H1 (cell line): ENCODE results near the gene FAT2. TPM values are rescaled to one million over a fixed set of nuclear protein-coding genes. Genes with fewer than 3 reads are reported as not detected.

Experiments
- CTCF ChIA-PET: fragments of 300-600 bp; sonication (Branson Sonifier 250); formaldehyde crosslinking; loops from one replicate; lab custom pipeline; 2021; ENCODE audit not compliant: partially characterized antibody; lab: Charles Lee
- POLR2A ChIA-PET: fragments of 300-600 bp; sonication (Branson Sonifier 250); formaldehyde crosslinking; loops from one replicate; lab custom pipeline; 2021; ENCODE audit warnings: inconsistent platforms; ENCODE audit not compliant: partially characterized antibody; lab: Charles Lee
- DNase-seq, 2 experiments: peaks; one replicate each; pipeline versions ENCODE4 v3.0.0 to v3.0.0-alpha.2; 2010 to 2022; ENCODE audit warnings: low spot score in 2 of 2, low read depth in 1 of 2, mixed read lengths in 1 of 2
- FAIRE-seq: peaks from 2 replicates; lab custom pipeline; 2011; peaks lifted over from hg19 to GRCh38; lab: Jason Lieb, UNC
- H2AFZ ChIP-seq: 2 replicates; pipeline ENCODE4 v1.8.1; 2012; ENCODE audit warnings: low read length, inconsistent platforms
- H2AK5ac ChIP-seq: 2 replicates; pipeline ENCODE4 v1.6.1; 2013; ENCODE audit warnings: low read depth, low read length
- H2BK120ac ChIP-seq: replicated peaks from 2 replicates; pipeline ENCODE3; 2013; ENCODE audit warnings: low read depth, low read length, inconsistent platforms
- H2BK12ac ChIP-seq: 2 replicates; pipeline ENCODE4 v1.6.1; 2013; ENCODE audit warnings: low read depth, low read length
- H2BK15ac ChIP-seq: 2 replicates; pipeline ENCODE4 v1.6.1; 2013; ENCODE audit warnings: low read length
- H2BK20ac ChIP-seq: 2 replicates; pipeline ENCODE4 v1.6.1; 2013; ENCODE audit warnings: low read length
- H2BK5ac ChIP-seq: 2 replicates; pipeline ENCODE4 v1.6.1; 2013; ENCODE audit warnings: low read depth, low read length
- H3K14ac ChIP-seq: 2 replicates; pipeline ENCODE4 v1.6.1; 2013; ENCODE audit warnings: inconsistent platforms; ENCODE audit not compliant: insufficient read length
- H3K18ac ChIP-seq: 2 replicates; pipeline ENCODE4 v1.6.1; 2013; ENCODE audit warnings: low read length; ENCODE audit errors: extremely low read depth
- H3K23ac ChIP-seq: 2 replicates; pipeline ENCODE4 v1.6.1; 2013; ENCODE audit warnings: inconsistent platforms; ENCODE audit not compliant: insufficient read length
- H3K23me2 ChIP-seq: 2 replicates; pipeline ENCODE4 v1.6.1; 2013; ENCODE audit warnings: low read depth, low read length
- H3K27ac ChIP-seq: 2 replicates; pipeline ENCODE4 v1.6.1; 2011; ENCODE audit warnings: low read depth, low read length, inconsistent platforms
- H3K27me3 ChIP-seq, 4 experiments: replicated peaks in 1 of 4; 1 replicate in 1 of 4; 2 replicates in 3 of 4; pipeline versions ENCODE4 v1.6.1 to v1.8.1; 2011 to 2013; ENCODE audit warnings: low read length in 3 of 4, mild to moderate bottlenecking in 3 of 4, inconsistent platforms in 2 of 4, mixed read lengths in 2 of 4, moderate library complexity in 1 of 4; ENCODE audit not compliant: control insufficient read depth in 3 of 4, insufficient read depth in 3 of 4; ENCODE audit errors: extremely low read depth in 1 of 4
- H3K36me3 ChIP-seq, 4 experiments: 2 replicates each; pipeline versions ENCODE4 v1.6.1 to v1.8.1; 2011 to 2013; ENCODE audit warnings: mild to moderate bottlenecking in 4 of 4, low read length in 3 of 4, moderate library complexity in 2 of 4, control low read depth in 1 of 4, inconsistent platforms in 1 of 4; ENCODE audit not compliant: insufficient read depth in 4 of 4, control insufficient read depth in 2 of 4
- H3K4ac ChIP-seq: replicated peaks from 2 replicates; pipeline ENCODE3; 2013; ENCODE audit warnings: low read length, low read depth, mixed read lengths, inconsistent platforms; ENCODE audit not compliant: insufficient read length
- H3K4me1 ChIP-seq, 4 experiments: replicated peaks in 1 of 4; 1 replicate in 1 of 4; 2 replicates in 3 of 4; pipeline versions ENCODE4 v1.6.1 to v1.8.1; 2011 to 2013; ENCODE audit warnings: low read length in 3 of 4, inconsistent platforms in 2 of 4, mixed read lengths in 1 of 4; ENCODE audit not compliant: insufficient read depth in 4 of 4, control insufficient read depth in 3 of 4
- H3K4me2 ChIP-seq, 2 experiments: 2 replicates each; pipeline versions ENCODE4 v1.6.1 to v1.8.1; 2011 to 2013; ENCODE audit warnings: low read depth in 2 of 2, low read length in 2 of 2, control low read depth in 1 of 2, inconsistent platforms in 1 of 2, mild to moderate bottlenecking in 1 of 2; ENCODE audit not compliant: insufficient read depth in 1 of 2
- H3K4me3 ChIP-seq, 4 experiments: fragments of 200-600, 300-600 bp in 1 of 4; sonication (generic), shearing (Covaris generic), sonication (Bioruptor Twin) in 1 of 4; 2 replicates each; pipeline versions ENCODE4 v1.5.1 to v1.8.1; 2011 to 2016; ENCODE audit warnings: low read length in 4 of 4, low read depth in 3 of 4, control low read depth in 2 of 4, inconsistent platforms in 2 of 4, mild to moderate bottlenecking in 2 of 4, mixed read lengths in 1 of 4, moderate library complexity in 1 of 4; ENCODE audit not compliant: insufficient read depth in 2 of 4; ENCODE audit errors: extremely low read depth in 1 of 4
- H3K56ac ChIP-seq: replicated peaks from 2 replicates; pipeline ENCODE3; 2013; ENCODE audit warnings: low read depth, mild to moderate bottlenecking, mixed read lengths, low read length, inconsistent platforms; ENCODE audit not compliant: insufficient read length
- H3K79me1 ChIP-seq: 2 replicates; pipeline ENCODE4 v1.6.1; 2013; ENCODE audit warnings: low read depth, low read length, control low read depth
- H3K79me2 ChIP-seq, 2 experiments: 2 replicates each; pipeline versions ENCODE4 v1.6.1 to v1.8.1; 2012 to 2013; ENCODE audit warnings: low read length in 2 of 2, mild to moderate bottlenecking in 2 of 2, inconsistent platforms in 1 of 2; ENCODE audit not compliant: insufficient read depth in 2 of 2, control insufficient read depth in 1 of 2
- H3K9ac ChIP-seq, 4 experiments: replicated peaks in 1 of 4; 1 replicate in 1 of 4; 2 replicates in 3 of 4; pipeline versions ENCODE4 v1.6.1 to v1.8.1; 2011 to 2013; ENCODE audit warnings: low read depth in 3 of 4, low read length in 3 of 4, control low read depth in 2 of 4, mild to moderate bottlenecking in 2 of 4, moderate library complexity in 2 of 4, inconsistent platforms in 1 of 4; ENCODE audit errors: extremely low read depth in 1 of 4
- H3K9me3 ChIP-seq, 2 experiments: 2 replicates each; pipeline versions ENCODE4 v1.6.1 to v1.8.1; 2012 to 2013; ENCODE audit warnings: mild to moderate bottlenecking in 2 of 2, moderate library complexity in 2 of 2, control low read depth in 1 of 2, inconsistent platforms in 1 of 2, low read depth in 1 of 2, low read length in 1 of 2, mixed read lengths in 1 of 2; ENCODE audit not compliant: insufficient read depth in 2 of 2
- H4K20me1 ChIP-seq, 2 experiments: replicated peaks in 1 of 2; 2 replicates each; pipeline versions ENCODE3 to v1.8.1; 2011 to 2013; ENCODE audit warnings: inconsistent platforms in 2 of 2, low read length in 2 of 2, mild to moderate bottlenecking in 1 of 2; ENCODE audit not compliant: insufficient read depth in 2 of 2, control insufficient read depth in 1 of 2
- H4K5ac ChIP-seq: 2 replicates; pipeline ENCODE4 v1.6.1; 2013; ENCODE audit warnings: low read length, low read depth, mixed read lengths, inconsistent platforms; ENCODE audit not compliant: insufficient read length
- H4K8ac ChIP-seq: 2 replicates; pipeline ENCODE4 v1.8.0; 2013; ENCODE audit warnings: mild to moderate bottlenecking, moderate library complexity, low read length, inconsistent platforms; ENCODE audit not compliant: insufficient read depth; ENCODE audit errors: extremely low read depth
- H4K91ac ChIP-seq: replicated peaks from 2 replicates; pipeline ENCODE3; 2013; ENCODE audit warnings: low read length, mixed read lengths, inconsistent platforms; ENCODE audit not compliant: insufficient read length
- EGR1 ChIP-seq: IDR thresholded peaks from 2 replicates; pipeline ENCODE4 v1.6.1; 2011; ENCODE audit warnings: low read depth, low read length, borderline replicate concordance
- FOSL1 ChIP-seq: IDR thresholded peaks from 2 replicates; pipeline ENCODE4 v1.6.1; 2011; ENCODE audit warnings: mild to moderate bottlenecking, low read depth, low read length, moderate library complexity; ENCODE audit not compliant: insufficient read depth
- SP4 ChIP-seq: IDR thresholded peaks from 2 replicates; pipeline ENCODE4 v1.6.1; 2012; ENCODE audit warnings: low read length, inconsistent platforms
- SUZ12 ChIP-seq: fragments of 200-600 bp; sonication (generic); IDR thresholded peaks from 2 replicates; pipeline ENCODE4 v1.6.1; 2012; ENCODE audit warnings: mild to moderate bottlenecking, inconsistent platforms, low read length, moderate library complexity, mixed read lengths
- TEAD4 ChIP-seq: IDR thresholded peaks from 2 replicates; pipeline ENCODE4 v1.6.1; 2012; ENCODE audit warnings: low read depth, low read length, inconsistent platforms, mixed read lengths
- WGBS, 2 experiments: shearing (Covaris generic) in 1 of 2; methylation state at CpG; one replicate each; pipeline versions ENCODE4 v1.1.6 to v1.1.7; 2013 to 2015; ENCODE audit warnings: low lambda C conversion rate in 2 of 2, mixed read lengths in 2 of 2, inconsistent platforms in 1 of 2, low coverage in 1 of 2, missing lambda C conversion rate in 1 of 2; ENCODE audit not compliant: insufficient replicate concordance in 2 of 2, insufficient coverage in 1 of 2, insufficient read length in 1 of 2; ENCODE audit errors: extremely low coverage in 1 of 2, missing lambda C conversion rate in 1 of 2; 5-methylcytosine and 5-hydroxymethylcytosine counted together
- polyA plus RNA-seq, 7 experiments: library from polyadenylated mRNA; depleted of rRNA in 3 of 7; stranded (reverse) in 5 of 7; unstranded in 2 of 7; fragments of >200 nt in 5 of 7; fragments of 200-250 nt in 2 of 7; gene quantifications; 1 replicate in 5 of 7; 2 replicates in 1 of 7; 4 replicates in 1 of 7; pipeline versions ENCODE4 v1.2.1 to v1.2.3, GENCODE V29; 2011 to 2013; ENCODE audit warnings: missing spikeins in 2 of 7, mixed read lengths in 2 of 7
- total RNA-seq: library from RNA; stranded (reverse); fragmentation: NEBNext Ultra II Directional; extraction: Animal tissue kit (Norgen Biotek cat#: 25700); gene quantifications from 2 replicates; pipeline ENCODE4 v1.2.1, GENCODE V29; 2021

Gene FAT2
- total and polyA plus RNA-seq, 2 of the 8 experiments (the other 6 are each of a cell fraction or from before 2014, with no cell fraction given) = 0.12 to 0.30 TPM

DNA sequence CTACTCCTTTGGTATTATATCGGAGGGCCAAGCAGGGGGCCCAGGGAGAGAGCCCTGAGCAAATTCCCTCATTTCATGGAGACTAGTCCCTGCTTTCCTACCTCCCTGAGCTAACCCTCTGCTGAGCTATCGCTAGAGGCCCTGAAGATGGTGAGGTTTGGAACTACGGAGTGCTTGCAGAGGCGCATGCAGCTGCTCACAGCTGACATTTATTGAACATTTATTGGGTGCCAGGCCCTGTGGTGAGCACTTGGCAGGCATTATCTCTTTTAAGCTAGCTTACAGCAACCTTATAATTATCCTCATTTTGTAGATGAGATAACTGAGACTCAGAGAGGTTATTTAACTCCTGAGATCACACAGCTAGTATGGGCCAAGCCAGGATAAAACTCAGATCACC, 9.8 kb downstream of the FAT2 start:
- Histone ChIP-seq H4K8ac (no peak overlapping the region), H2BK20ac (no peak overlapping the region; the same call in 1 of the 2 replicates)
- DNase-seq = no peak
- TF ChIP-seq FOSL1 = no peak
- no peak for TF ChIP-seq EGR1
- TF ChIP-seq SUZ12 = no peak
- TF ChIP-seq TEAD4 = no peak
- no peak for TF ChIP-seq SP4

More for the DNA sequence above, 9.8 kb downstream of the FAT2 start:
- ChIA-PET CTCF (interaction anchor here (0.6 to 2.2 kb wide), 15 partner anchors 10 to 159 kb away, joined by 3 to 9 read pairs (median 4); no protein-coding TSS in a partner anchor), POLR2A (interaction anchor here (0.5 kb wide), 1 partner anchor 202 kb away, joined by 3 read pairs; no protein-coding TSS in a partner anchor)
- H3K79me2 ChIP-seq = no peaks in the 10 kb centered on the region
- no peak overlapping the region for H2BK15ac ChIP-seq
- H3K79me1 ChIP-seq = no peaks in the 10 kb centered on the region
- no peaks in the 10 kb centered on the region for H4K20me1 ChIP-seq
- H3K4me2 ChIP-seq = no peak overlapping the region
- no peaks in the 10 kb centered on the region for H3K27me3 ChIP-seq
- H3K4ac ChIP-seq = no peak overlapping the region
- no peak for FAIRE-seq
- H2AFZ ChIP-seq = no peak overlapping the region
- no peak overlapping the region for H3K27ac ChIP-seq
- no peak overlapping the region for H2AK5ac ChIP-seq
- no peak overlapping the region for H3K9ac ChIP-seq
- peaks cover 0 to 4% (median 2%) of the 10 kb centered on the region in 4 experiments; a peak in 4 of 7 replicates for H3K4me1 ChIP-seq
- H3K56ac ChIP-seq = no peak overlapping the region
- H3K4me3 ChIP-seq = no peak overlapping the region
- WGBS, 2 experiments = 87% methylated on average over 4 of the region's 4 CpGs; no CpG with 5 or more reads in 1 of the 2 experiments
- no peak overlapping the region for H2BK120ac ChIP-seq
- H2BK5ac ChIP-seq = no peak overlapping the region
- H4K5ac ChIP-seq = no peak overlapping the region
- no peaks in the 10 kb centered on the region for H3K9me3 ChIP-seq
- no peak overlapping the region for H4K91ac ChIP-seq
- H3K23ac ChIP-seq = no peak overlapping the region
- no peaks in the 10 kb centered on the region for H3K23me2 ChIP-seq
- no peaks in the 10 kb centered on the region for H3K36me3 ChIP-seq
- no peak overlapping the region for H3K18ac ChIP-seq
- no peak overlapping the region for H3K14ac ChIP-seq
- no peak overlapping the region for H2BK12ac ChIP-seq
